H9 (cell line): Measurements from ENCODE around the gene CCDC126. TPM values are rescaled to one million over a fixed set of nuclear protein-coding genes. Genes with fewer than 3 reads are reported as not detected.
"Not testable (repeated sequence)": the region's sequence is repeated elsewhere in the genome, so short reads cannot be mapped to it uniquely, and the experiment has no call there.

ENCODE experiments used
- DNase-seq: peaks from one replicate; pipeline ENCODE4 v3.0.0-alpha.2; 2017
- H2AFZ ChIP-seq: one replicate; pipeline ENCODE4 v1.6.1; 2013; ENCODE audit warnings: mild to moderate bottlenecking, low read length, control low read depth, moderate library complexity
- H2AK5ac ChIP-seq: 2 replicates; pipeline ENCODE4 v1.6.1; 2013; ENCODE audit warnings: low read length, control low read depth, mixed read lengths; ENCODE audit not compliant: insufficient read length
- H2BK120ac ChIP-seq: one replicate; pipeline ENCODE4 v1.6.1; 2013; ENCODE audit warnings: low read depth, mild to moderate bottlenecking, low read length, control low read depth, inconsistent platforms; ENCODE audit not compliant: poor library complexity, severe bottlenecking
- H2BK12ac ChIP-seq: 2 replicates; pipeline ENCODE4 v1.6.1; 2013; ENCODE audit warnings: low read length, control low read depth, mixed read lengths, low read depth; ENCODE audit not compliant: insufficient read length
- H2BK15ac ChIP-seq: 2 replicates; pipeline ENCODE4 v1.6.1; 2013; ENCODE audit warnings: low read depth, low read length, control low read depth
- H2BK20ac ChIP-seq: one replicate; pipeline ENCODE4 v1.6.1; 2013; ENCODE audit warnings: low read depth, mild to moderate bottlenecking, low read length, control low read depth, inconsistent platforms; ENCODE audit not compliant: poor library complexity, severe bottlenecking
- H2BK5ac ChIP-seq: 2 replicates; pipeline ENCODE4 v1.6.1; 2013; ENCODE audit warnings: low read length, control low read depth, mixed read lengths; ENCODE audit not compliant: insufficient read length
- H3K14ac ChIP-seq: 2 replicates; pipeline ENCODE4 v1.6.1; 2013; ENCODE audit warnings: low read length, control low read depth; ENCODE audit not compliant: insufficient read depth
- H3K18ac ChIP-seq: 2 replicates; pipeline ENCODE4 v1.6.1; 2013; ENCODE audit warnings: low read depth, mild to moderate bottlenecking, mixed read lengths, low read length, control low read depth; ENCODE audit not compliant: insufficient read length
- H3K23ac ChIP-seq: 2 replicates; pipeline ENCODE4 v1.6.1; 2013; ENCODE audit warnings: low read length, control low read depth, mixed read lengths, low read depth; ENCODE audit not compliant: insufficient read length
- H3K23me2 ChIP-seq: 2 replicates; pipeline ENCODE4 v1.6.1; 2013; ENCODE audit warnings: low read depth, mild to moderate bottlenecking, mixed read lengths, low read length, control low read depth; ENCODE audit not compliant: insufficient read length, poor library complexity, severe bottlenecking
- H3K27ac ChIP-seq: 2 replicates; pipeline ENCODE4 v1.5.1; 2013; ENCODE audit warnings: low read length, control low read depth, mixed read lengths, low read depth; ENCODE audit not compliant: insufficient read length
- H3K27me3 ChIP-seq: 2 replicates; pipeline ENCODE4 v1.6.1; 2013; ENCODE audit warnings: low read length, control low read depth, inconsistent platforms; ENCODE audit not compliant: insufficient read depth
- H3K4ac ChIP-seq: 2 replicates; pipeline ENCODE4 v1.6.1; 2013; ENCODE audit warnings: low read depth, mild to moderate bottlenecking, control low read depth, inconsistent platforms, low read length, moderate library complexity
- H3K4me1 ChIP-seq: 2 replicates; pipeline ENCODE4 v1.6.1; 2013; ENCODE audit warnings: low read length, control low read depth, inconsistent platforms; ENCODE audit not compliant: insufficient read depth
- H3K4me2 ChIP-seq: 2 replicates; pipeline ENCODE4 v1.6.1; 2013; ENCODE audit warnings: low read length, control low read depth, mixed read lengths; ENCODE audit not compliant: insufficient read length, insufficient read depth
- H3K56ac ChIP-seq: 2 replicates; pipeline ENCODE4 v1.6.1; 2013; ENCODE audit warnings: low read depth, mild to moderate bottlenecking, mixed read lengths, low read length, control low read depth; ENCODE audit not compliant: insufficient read length
- H3K79me1 ChIP-seq: 2 replicates; pipeline ENCODE4 v1.6.1; 2013; ENCODE audit warnings: low read depth, mild to moderate bottlenecking, moderate library complexity, low read length, control low read depth, inconsistent platforms; ENCODE audit not compliant: insufficient read depth, poor library complexity, severe bottlenecking
- H3K79me2 ChIP-seq: 2 replicates; pipeline ENCODE4 v1.6.1; 2013; ENCODE audit warnings: low read length, control low read depth, inconsistent platforms; ENCODE audit not compliant: insufficient read depth
- H3K9ac ChIP-seq: 2 replicates; pipeline ENCODE4 v1.6.1; 2013; ENCODE audit warnings: low read length, control low read depth, mixed read lengths; ENCODE audit not compliant: insufficient read length; ENCODE audit errors: extremely low read depth
- H3K9me3 ChIP-seq: one replicate; pipeline ENCODE4 v1.6.1; 2013; ENCODE audit warnings: low read depth, low read length, inconsistent platforms; ENCODE audit not compliant: control insufficient read depth
- H3T11ph ChIP-seq: one replicate; pipeline ENCODE4 v1.6.1; 2013; ENCODE audit warnings: mild to moderate bottlenecking, low read length, control low read depth, inconsistent platforms
- H4K20me1 ChIP-seq: one replicate; pipeline ENCODE4 v1.6.1; 2013; ENCODE audit not compliant: control insufficient read depth, insufficient read length, insufficient read depth
- H4K5ac ChIP-seq: 2 replicates; pipeline ENCODE4 v1.6.1; 2013; ENCODE audit warnings: low read depth, mild to moderate bottlenecking, mixed read lengths, low read length, control low read depth; ENCODE audit not compliant: insufficient read length
- H4K8ac ChIP-seq: replicated peaks from 2 replicates; pipeline ENCODE4 v1.6.1; 2013; ENCODE audit warnings: low read length, control low read depth, mixed read lengths, low read depth; ENCODE audit not compliant: insufficient read length
- H4K91ac ChIP-seq: 2 replicates; pipeline ENCODE4 v1.6.1; 2013; ENCODE audit warnings: low read depth, mild to moderate bottlenecking, moderate library complexity, mixed read lengths, low read length, control low read depth; ENCODE audit not compliant: insufficient read length
- H3K27ac Mint-ChIP-seq, 3 experiments: 2 replicates in 2 of 3; 3 replicates in 1 of 3; pipeline ENCODE4 v1.8.0; 2020 to 2021; ENCODE audit warnings: mixed read lengths in 3 of 3, mild to moderate bottlenecking in 1 of 3, moderate library complexity in 1 of 3
- H3K27me3 Mint-ChIP-seq: 2 replicates; pipeline ENCODE4 v1.8.0; 2021; ENCODE audit warnings: low read depth, mild to moderate bottlenecking, moderate library complexity, mixed read lengths
- H3K36me3 Mint-ChIP-seq, 3 experiments: 2 replicates in 2 of 3; 3 replicates in 1 of 3; pipeline ENCODE4 v1.8.0; 2020 to 2021; ENCODE audit warnings: low read depth in 3 of 3, mixed read lengths in 3 of 3; ENCODE audit not compliant: insufficient read depth in 1 of 3
- H3K4me1 Mint-ChIP-seq, 2 experiments: 2 replicates each; pipeline ENCODE4 v1.8.0; 2020; ENCODE audit warnings: mixed read lengths in 2 of 2
- H3K4me3 Mint-ChIP-seq, 2 experiments: 2 replicates in 1 of 2; 3 replicates in 1 of 2; pipeline ENCODE4 v1.8.0; 2020 to 2021; ENCODE audit warnings: mild to moderate bottlenecking in 2 of 2, mixed read lengths in 2 of 2, moderate library complexity in 1 of 2
- H3K9me3 Mint-ChIP-seq, 2 experiments: 2 replicates in 1 of 2; 3 replicates in 1 of 2; pipeline ENCODE4 v1.8.0; 2020; ENCODE audit warnings: mild to moderate bottlenecking in 2 of 2, mixed read lengths in 2 of 2, moderate library complexity in 1 of 2
- WGBS: extraction: QIAGEN DNeasy Blood & Tissue Kit; methylation state at CpG from one replicate; pipeline ENCODE4 v1.1.7; 2013; ENCODE audit warnings: missing lambda C conversion rate, low lambda C conversion rate, mixed read lengths; ENCODE audit not compliant: insufficient read length; ENCODE audit errors: extremely low coverage; 5-methylcytosine and 5-hydroxymethylcytosine counted together
- total RNA-seq: library from RNA; stranded (reverse); gene quantifications from 2 replicates; pipeline ENCODE4 v1.2.1, GENCODE V29; 2021

Gene CCDC126
- total RNA-seq, 1 experiment from 2014 or later, result 4.0 TPM

GRCh38 chr7:23585304-23585703 is 11.9 kb upstream of the CCDC126 start:
- not testable (repeated sequence) for H3K4ac ChIP-seq, H3K27ac ChIP-seq, H3K27ac Mint-ChIP-seq, H2BK15ac ChIP-seq, H2BK5ac ChIP-seq, H3T11ph ChIP-seq, H2BK120ac ChIP-seq, H3K18ac ChIP-seq, DNase-seq, H3K56ac ChIP-seq, H4K91ac ChIP-seq, H2BK20ac ChIP-seq, H3K9me3 ChIP-seq, H3K27me3 Mint-ChIP-seq, H2AK5ac ChIP-seq, H3K4me1 ChIP-seq, H3K14ac ChIP-seq, H4K5ac ChIP-seq, H4K20me1 ChIP-seq, H3K23ac ChIP-seq, H3K79me2 ChIP-seq, H2AFZ ChIP-seq, H2BK12ac ChIP-seq, H3K4me2 ChIP-seq, H3K9me3 Mint-ChIP-seq, H3K4me3 Mint-ChIP-seq, H4K8ac ChIP-seq, H3K79me1 ChIP-seq, H3K36me3 Mint-ChIP-seq, H3K27me3 ChIP-seq, H3K9ac ChIP-seq, H3K23me2 ChIP-seq, H3K4me1 Mint-ChIP-seq
- WGBS, result no CpG with 5 or more reads among the region's 10 CpGs
